ENCODE data around the gene SCFD2.
"Not testable (repeated sequence)": the region's sequence is repeated elsewhere in the genome, so short reads cannot be mapped to it uniquely, and the experiment has no call there.

The SCFD2 gene

GRCh38 chr4:53185869-53186585, 179.8 kb downstream of the SCFD2 start:
- DNase-seq: no peak

GRCh38 chr4:53183754-53184153, 182.1 kb downstream of the SCFD2 start:
- no peak for DNase-seq

DNA sequence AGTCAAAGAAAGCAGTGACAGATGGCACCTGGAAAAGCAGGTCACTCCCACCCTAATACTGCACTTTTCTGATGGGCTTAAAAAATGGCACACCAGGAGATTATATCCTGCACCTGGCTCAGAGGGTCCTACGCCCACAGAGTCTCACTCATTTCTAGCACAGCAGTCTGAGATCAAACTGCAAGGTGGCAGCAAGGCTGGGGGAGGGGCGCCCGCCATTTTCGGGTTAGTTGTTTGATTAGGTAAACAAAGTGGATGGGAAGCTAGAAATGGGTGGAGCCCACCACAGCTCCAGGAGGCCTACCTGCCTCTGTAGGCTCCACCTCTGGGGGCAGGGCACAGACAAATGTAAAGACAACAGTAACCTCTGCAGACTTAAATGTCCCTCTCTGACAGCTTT, 188.1 kb downstream of the SCFD2 start:
- DNase-seq: not testable (repeated sequence)

- DNase-seq: no peak
These were observed 190.2 kb downstream of the SCFD2 start for GRCh38 chr4:53175640-53176039.

- DNase-seq: no peak
These were observed 191.0 kb downstream of the SCFD2 start for GRCh38 chr4:53174823-53175222.

DNA sequence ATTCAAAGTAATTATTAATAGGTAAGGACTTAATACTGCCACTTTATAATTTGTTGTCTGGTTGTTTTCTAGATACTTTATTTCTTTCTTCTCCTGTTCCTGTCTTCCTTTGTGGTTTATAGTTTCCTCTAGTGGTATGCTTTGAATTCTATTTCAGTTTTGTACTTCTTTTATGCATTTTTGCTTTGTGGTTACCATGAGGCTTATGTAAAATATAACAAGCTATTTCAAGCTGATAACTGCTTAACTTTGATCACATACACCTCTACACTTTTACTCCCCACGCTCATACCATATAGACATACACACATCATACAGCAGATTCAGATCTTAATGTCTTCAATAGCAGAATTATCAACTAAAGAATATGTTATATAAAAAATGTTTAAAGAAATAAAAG, 192.3 kb downstream of the SCFD2 start:
- DNase-seq: no peak

- no peak for DNase-seq
These were observed 194.1 kb downstream of the SCFD2 start for GRCh38 chr4:53171797-53172196.

GRCh38 chr4:53169695-53170617, 195.9 kb downstream of the SCFD2 start:
- DNase-seq: no peak

- no peak for DNase-seq
These were observed 197.6 kb downstream of the SCFD2 start for GRCh38 chr4:53168228-53168627.

DNA sequence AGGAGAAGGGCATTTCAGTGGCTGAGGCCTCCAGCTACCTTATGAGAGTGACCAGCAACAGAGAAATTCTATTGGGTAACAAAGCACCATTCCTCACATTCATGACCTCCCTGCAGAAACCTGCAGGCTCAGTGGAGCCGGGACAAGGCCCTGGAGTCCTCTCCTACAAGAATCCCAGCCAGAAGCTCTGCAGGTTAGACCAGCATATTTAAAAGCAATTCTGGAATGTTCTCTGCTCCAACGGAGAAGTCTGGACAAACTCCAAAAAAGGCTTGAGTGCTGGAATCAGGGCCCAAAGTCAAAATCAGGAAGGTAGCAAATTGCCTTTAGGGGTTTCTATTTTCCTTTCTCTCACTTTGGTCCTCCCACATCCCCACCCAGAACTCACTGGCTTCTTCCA, 202.9 kb downstream of the SCFD2 start:
- no peak for DNase-seq

GRCh38 chr4:53161787-53162433, 204.0 kb downstream of the SCFD2 start:
- no peak for DNase-seq

GRCh38 chr4:53161051-53161786, 204.6 kb downstream of the SCFD2 start:
- no peak for DNase-seq

DNA sequence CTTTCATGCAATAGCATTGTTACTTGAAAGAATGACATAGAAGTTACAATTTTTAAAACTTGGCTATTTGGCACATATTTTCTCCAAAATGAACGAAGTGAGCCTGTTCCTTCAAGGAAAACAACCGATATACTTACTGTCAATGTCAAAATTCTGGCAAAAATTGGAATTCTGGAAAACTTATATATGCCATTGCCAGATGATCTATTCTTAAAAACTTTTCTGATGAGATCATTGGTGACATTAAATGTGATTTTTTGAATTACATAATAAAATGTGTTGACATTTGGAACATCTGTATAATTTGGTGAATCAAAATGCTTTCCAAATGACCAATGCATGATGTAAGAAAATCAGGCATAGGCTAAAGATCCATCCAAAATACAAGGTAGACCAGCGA, 209.0 kb downstream of the SCFD2 start:
- DNase-seq: no peak

- DNase-seq: no peak
These were observed 213.4 kb downstream of the SCFD2 start for GRCh38 chr4:53152467-53152866.

DNA sequence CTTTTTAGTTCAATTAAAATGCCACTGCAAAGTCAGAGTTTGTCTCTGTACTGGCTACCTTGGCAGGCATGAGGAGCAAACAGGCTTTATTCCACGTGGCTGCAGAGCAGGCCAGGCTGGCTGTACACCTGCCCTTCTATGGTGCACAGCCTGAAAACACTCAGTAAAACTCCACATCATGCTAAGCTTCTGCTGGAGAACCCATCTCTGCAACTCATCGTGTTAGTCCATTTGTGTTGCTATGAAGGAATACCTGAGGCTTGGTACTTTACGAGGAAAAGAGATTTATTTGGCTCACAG, 214.4 kb downstream of the SCFD2 start:
- no peak for DNase-seq

DNA sequence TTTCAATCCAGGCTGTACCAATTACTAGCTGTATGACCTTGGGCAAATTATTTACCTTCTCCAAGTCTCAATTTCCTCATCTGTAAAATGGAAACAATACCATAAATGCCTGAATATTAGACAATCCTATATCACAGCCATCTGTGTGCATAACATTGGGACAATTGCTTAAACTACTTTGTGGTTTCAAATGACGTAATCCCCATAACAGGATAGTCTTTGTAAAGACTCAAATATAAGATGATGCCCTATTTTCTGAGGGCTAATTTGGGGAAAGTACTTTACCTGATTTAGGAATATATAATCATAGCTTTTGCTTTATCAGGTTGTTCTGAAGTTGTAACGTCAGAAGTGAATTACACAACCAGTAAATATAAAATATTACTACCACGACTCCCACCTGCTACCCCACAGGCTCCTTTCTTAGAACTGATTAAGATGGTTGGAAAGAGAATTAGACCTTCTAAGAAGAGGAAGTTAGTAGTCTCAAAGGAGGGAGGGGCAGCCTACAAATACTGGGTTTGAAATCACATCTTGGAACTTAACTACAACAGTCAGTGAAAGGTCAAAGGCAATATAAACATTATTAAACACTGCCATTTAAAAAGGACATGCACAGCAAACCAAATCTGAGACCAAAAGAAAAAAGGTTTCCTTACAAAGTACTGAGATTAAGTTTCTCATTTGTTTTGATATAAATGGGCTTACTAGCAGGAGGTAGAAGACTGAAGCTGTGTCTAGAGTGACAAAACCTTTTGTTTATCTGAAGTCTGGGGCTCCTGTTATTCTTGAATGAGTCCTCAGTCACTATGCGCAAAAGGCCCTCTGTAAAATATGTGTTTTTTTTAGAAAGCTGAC, 215.0 kb downstream of the SCFD2 start:
- no peak for DNase-seq

DNA sequence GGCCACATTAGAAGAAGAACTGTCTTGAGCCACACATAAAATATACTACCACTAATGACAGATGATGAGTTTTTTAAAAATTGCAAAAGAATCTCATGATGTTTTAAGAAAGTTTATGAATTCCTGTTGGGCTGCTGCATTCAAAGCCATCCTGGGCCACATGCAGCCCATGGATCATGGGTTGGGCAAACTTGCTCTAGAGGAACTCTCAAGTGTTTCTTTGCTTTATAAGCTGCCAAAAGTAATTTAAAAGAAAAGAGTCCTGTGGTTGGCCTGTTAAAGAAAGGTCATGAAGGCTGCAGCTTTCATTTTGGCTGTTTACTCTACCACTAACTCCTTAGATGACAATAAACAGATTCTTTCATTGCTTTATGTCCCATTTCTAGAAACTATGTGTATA, 218.2 kb downstream of the SCFD2 start:
- no peak for DNase-seq

DNA sequence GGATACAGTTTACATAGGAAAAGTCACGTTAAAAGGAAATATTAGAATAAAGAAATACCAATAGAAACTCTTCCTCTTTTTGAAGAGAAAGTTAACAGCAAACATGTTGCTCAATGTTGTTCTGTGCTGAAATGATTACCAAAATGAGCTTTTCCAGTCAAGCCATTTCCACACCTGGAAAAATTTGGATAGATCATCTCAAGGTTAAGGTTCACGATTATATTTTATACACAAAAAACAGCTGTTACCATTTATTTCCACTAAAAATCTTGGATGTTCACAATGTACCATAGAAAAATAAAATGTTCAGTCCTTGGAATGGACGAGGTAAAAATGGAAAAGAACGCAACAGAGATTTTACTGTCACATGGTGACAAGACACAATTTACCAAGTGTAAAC, 218.7 kb downstream of the SCFD2 start:
- DNase-seq: no peak

GRCh38 chr4:53141308-53141707, 224.6 kb downstream of the SCFD2 start:
- no peak for DNase-seq

DNA sequence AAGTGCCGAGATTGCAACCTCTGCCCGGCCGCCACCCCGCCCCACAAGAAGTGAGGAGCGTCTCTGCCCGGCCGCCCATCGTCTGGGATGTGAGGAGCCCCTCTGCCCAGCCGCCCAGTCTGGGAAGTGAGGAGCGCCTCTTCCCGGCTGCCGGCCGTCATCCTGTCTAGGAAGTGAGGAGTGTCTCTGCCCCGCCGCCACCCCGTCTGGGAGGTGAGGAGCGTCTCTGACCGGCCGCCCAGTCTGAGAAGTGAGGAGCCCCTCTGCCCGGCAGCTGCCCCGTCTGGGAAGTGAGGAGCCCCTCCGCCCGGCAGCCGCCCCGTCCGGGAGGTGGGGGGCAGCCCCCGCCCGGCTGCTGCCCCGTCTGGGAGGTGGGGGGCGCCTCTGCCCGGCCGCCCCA, 226.6 kb downstream of the SCFD2 start:
- DNase-seq: not testable (repeated sequence)

DNA sequence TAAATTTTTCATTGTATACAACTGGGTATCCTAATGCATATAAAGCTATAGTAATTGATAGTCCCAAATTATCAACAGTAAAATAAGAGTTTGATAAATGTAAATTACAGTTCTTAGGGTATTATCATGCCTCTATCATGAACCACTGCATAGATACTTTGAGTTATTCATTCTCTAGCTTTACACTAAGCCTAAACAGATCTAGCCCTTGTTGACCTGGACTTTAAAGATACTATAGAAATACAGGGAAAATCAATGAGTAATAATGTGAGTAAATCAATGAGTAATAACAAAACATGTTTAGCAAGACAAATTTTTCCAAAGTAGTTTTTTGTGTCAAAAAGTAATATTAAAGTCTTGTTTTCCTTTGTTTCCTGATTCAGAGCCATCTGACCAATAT, 228.4 kb downstream of the SCFD2 start:
- no peak for DNase-seq

DNA sequence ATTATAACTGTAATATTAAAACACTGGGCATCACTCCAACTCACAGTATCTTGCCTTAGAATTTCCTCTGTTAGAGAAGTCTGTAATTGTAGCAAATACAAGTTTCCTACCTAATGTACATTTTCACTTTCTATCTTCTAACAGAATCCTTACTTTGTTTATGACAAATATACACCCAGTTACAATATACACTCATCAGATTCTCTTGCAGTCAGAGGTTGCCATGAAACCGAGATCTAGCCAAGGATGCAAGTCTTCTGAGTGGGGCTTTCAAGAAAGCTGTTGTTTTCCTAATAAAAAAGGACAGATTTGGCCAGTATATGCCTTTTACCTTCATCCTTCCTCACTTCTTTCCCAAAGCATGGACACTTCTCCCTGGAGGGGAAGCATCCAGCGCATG, 228.9 kb downstream of the SCFD2 start:
- DNase-seq: no peak
